RKO (cell line): Measurements from ENCODE around the gene ZFP36L1.
"Not testable (repeated sequence)": the region's sequence is repeated elsewhere in the genome, so short reads cannot be mapped to it uniquely, and the experiment has no call there.

Source experiments
- DNase-seq: peaks from one replicate; pipeline ENCODE4 v3.0.0-alpha.2; 2016; ENCODE audit warnings: low spot score

Gene ZFP36L1

GRCh38 chr14:68784226-68784910, 8.5 kb downstream of the ZFP36L1 start:
- DNase-seq: peak; percentile 92

- DNase-seq: no peak
Observed at GRCh38 chr14:68783408-68784225, 9.2 kb downstream of the ZFP36L1 start.

GRCh38 chr14:68782091-68782981, 10.5 kb downstream of the ZFP36L1 start:
- no peak for DNase-seq

- DNase-seq: no peak
Observed at GRCh38 chr14:68781161-68782021, 11.5 kb downstream of the ZFP36L1 start.

GRCh38 chr14:68780358-68781160, 12.3 kb downstream of the ZFP36L1 start:
- peak; percentile 49 for DNase-seq

GRCh38 chr14:68779761-68780323, 13.0 kb downstream of the ZFP36L1 start:
- peak; percentile 93 for DNase-seq

GRCh38 chr14:68777644-68778043, 15.2 kb downstream of the ZFP36L1 start:
- no peak for DNase-seq

- peak; percentile 36 for DNase-seq
Observed at GRCh38 chr14:68775614-68776126, 17.2 kb downstream of the ZFP36L1 start.

GRCh38 chr14:68774771-68775613, 17.9 kb downstream of the ZFP36L1 start:
- DNase-seq: peak; percentile 26

GRCh38 chr14:68772761-68773381, 20.0 kb downstream of the ZFP36L1 start:
- DNase-seq: no peak

GRCh38 chr14:68771631-68772030, 21.2 kb downstream of the ZFP36L1 start:
- DNase-seq: no peak

- DNase-seq: no peak
Observed at GRCh38 chr14:68770553-68771286, 22.1 kb downstream of the ZFP36L1 start.

- no peak for DNase-seq
Observed at GRCh38 chr14:68770051-68770450, 22.8 kb downstream of the ZFP36L1 start.

- no peak for DNase-seq
Observed at GRCh38 chr14:68768316-68768715, 24.6 kb downstream of the ZFP36L1 start.

- DNase-seq: no peak
Observed at GRCh38 chr14:68767248-68767645, 25.6 kb downstream of the ZFP36L1 start.

- no peak for DNase-seq
Observed at GRCh38 chr14:68766299-68767247, 26.3 kb downstream of the ZFP36L1 start.

GRCh38 chr14:68763843-68764242, 29.0 kb downstream of the ZFP36L1 start:
- not testable (repeated sequence) for DNase-seq
